HFF-Myc (cell line): ENCODE results near the gene TNS4.

Experiments used
- DNase-seq: peaks from one replicate; pipeline ENCODE4 v3.0.0-alpha.2; 2011; ENCODE audit warnings: low read depth; ENCODE audit errors: extremely low read depth
- H3K4me3 ChIP-seq: replicated peaks from 2 replicates; pipeline ENCODE4 v1.5.1; 2011; ENCODE audit warnings: low read depth, mild to moderate bottlenecking, control low read depth, low read length
- CTCF ChIP-seq: IDR thresholded peaks from 2 replicates; pipeline ENCODE4 v1.5.1; 2012; ENCODE audit warnings: mild to moderate bottlenecking, low read depth, low read length, control low read depth; ENCODE audit errors: missing control alignments

The TNS4 gene

DNA sequence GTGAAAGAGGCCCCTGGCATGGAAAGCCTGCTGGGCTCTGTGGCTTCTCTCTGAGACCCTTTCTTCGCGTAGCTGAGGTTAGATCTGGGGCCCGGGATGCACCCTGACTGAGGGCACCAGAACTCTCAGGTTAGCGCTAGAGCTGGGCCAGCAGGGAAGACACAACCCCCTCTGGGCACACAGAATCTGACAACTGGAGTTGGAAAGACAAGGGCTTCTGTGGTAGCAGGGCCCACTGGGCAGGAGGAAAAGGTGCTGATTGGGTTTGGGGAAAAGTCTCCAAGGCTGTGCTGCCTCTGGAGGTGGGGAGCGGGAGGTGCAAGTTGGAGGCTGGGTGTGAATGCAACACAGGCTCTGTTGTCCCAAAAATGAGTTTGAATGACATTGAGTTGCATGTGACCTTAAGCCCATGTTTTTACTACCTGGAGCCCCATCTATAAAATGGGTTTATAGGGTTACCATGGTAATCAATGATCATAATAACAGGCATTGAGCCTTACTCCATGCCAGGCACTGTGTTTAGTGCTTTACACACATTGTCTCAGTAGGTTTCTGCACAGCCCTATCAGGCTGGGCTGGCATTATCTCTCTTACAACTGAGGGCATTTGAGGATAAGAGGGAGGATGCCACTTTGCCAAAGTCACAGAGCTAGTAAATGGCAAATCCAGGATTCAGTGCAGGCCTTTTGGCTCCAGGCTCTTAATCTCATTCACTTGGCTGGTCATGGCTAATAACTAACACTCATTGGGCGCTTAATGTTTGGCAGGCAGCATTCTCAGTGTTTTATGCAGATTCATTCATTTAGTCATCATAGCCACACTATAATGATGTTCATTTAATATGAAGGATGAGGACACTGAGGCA lies 67.6 kb downstream of the TNS4 start:
- DNase-seq: no peak

GRCh38 chr17:40432864-40433528 lies 68.4 kb downstream of the TNS4 start:
- no peak for DNase-seq
- TF ChIP-seq CTCF: no peak
- no peak overlapping the region for H3K4me3 ChIP-seq

More for the DNA sequence above, 67.6 kb downstream of the TNS4 start:
- no peak overlapping the region for H3K4me3 ChIP-seq
- TF ChIP-seq CTCF: peak; percentile 60

- no peak overlapping the region for H3K4me3 ChIP-seq
- no peak for DNase-seq
- no peak for TF ChIP-seq CTCF
These were observed 70.2 kb downstream of the TNS4 start for GRCh38 chr17:40431231-40431602.

- no peak overlapping the region for H3K4me3 ChIP-seq
- no peak for TF ChIP-seq CTCF
- DNase-seq: no peak
These were observed 70.9 kb downstream of the TNS4 start for GRCh38 chr17:40430272-40431230.

- no peak for TF ChIP-seq CTCF
- H3K4me3 ChIP-seq: no peak overlapping the region
- DNase-seq: no peak
These were observed 74.4 kb downstream of the TNS4 start for GRCh38 chr17:40427002-40427491.
